ENCODE measurements around the gene SNAP47.

Gene SNAP47

DNA sequence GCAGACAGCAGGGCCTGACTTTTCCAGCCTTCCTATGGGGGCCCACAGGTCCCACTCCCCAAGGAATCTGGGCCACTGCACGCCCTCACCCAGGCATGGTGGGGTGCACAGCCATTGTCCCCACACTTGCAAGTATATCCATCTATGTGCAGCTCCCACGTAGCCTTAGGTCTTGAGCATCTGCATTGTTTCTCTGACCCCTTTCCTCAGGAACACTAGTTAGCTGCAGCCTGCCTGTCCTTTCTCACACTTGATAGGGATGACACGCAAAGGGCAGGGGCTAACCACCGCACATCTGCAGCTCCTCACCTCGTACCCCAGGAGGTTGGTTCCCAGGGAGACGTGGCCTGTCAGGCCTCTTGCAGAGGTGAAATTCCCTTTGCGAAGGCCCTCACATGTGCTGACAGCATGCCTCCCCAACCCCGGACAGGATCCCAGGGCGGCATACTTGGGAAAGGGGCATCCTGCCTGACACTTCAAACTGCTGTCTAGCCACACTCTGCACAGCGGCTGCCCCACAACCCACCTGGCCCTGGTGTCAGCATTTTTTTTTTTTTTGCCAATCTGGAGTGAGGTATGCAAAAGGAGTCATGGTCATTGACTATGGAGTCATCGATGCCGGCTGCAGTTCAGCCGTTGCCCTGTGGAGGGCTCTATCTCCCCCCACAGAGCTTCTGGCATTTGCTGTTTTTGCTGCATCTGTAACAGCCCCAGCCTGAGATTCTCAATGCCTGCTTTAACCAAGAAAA lies 5.2 kb upstream of the SNAP47 start:
- TF ChIP-seq RAD21 (IDR thresholded peaks at IDR 0.05; ENCODE audit: low read depth) (peak; percentile 50; the same call in 1 of the 2 replicates), FOXM1 (IDR thresholded peaks at IDR 0.05; ENCODE audit: borderline replicate concordance, low read depth) (no peak)

DNA sequence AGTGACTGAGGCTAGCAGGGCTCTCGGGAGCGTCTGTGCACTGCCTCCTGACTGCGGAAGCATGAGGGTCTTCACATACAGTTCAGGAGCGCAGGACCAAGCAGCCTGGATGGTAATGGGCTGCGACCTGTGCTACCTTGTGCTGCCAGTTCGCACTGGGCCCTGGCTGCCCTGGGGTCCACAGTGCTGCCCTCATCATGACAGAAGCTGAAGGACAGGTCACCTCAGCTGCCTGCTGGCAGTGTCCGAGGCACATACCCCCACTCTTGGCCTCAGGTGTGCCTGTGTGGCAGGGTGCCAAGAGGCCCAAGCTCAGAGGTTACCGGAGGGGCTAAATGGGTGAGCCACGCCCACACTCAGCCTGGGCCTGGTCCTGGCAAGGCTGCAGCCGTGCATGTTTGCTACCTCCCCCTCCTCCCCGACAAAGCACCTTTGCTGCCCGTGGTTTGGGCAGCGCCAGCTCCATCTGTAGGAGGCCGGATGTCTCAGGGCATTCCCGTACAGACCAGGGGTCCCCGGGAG lies 4.5 kb upstream of the SNAP47 start:
- TF ChIP-seq NFIC (IDR thresholded peaks at IDR 0.05) (peak; percentile 48; the same call in 1 of the 2 replicates), CREB1 (IDR thresholded peaks at IDR 0.05; ENCODE audit: low read depth) (no peak)

DNA sequence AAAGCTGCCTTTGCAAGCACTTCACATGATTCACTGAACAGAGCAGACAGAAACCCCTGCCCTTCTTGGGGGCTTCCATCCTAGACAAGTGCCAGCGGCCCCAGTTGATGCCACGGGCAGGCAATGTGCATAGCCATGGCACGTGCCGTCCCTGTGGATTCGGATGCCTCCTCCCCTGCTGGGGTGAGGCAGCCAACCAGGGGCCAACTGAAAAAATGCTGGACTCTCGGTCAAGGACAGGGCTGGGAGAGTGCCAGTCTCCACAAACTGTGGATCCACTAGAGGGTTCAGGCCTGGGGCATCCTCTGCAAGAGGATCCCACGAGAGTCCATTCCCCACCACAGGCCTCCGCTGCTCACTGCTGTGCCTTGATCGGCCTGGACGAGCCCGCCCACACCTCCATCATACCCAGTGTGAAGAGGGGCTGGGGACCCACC lies 4.0 kb upstream of the SNAP47 start:
- no peak for TF ChIP-seq TEAD4 (IDR thresholded peaks at IDR 0.05)
- no peak for TF ChIP-seq MAX (IDR thresholded peaks at IDR 0.05)
- no peak for TF ChIP-seq EGR1 (IDR thresholded peaks at IDR 0.05)
- TF ChIP-seq TAF1 (IDR thresholded peaks at IDR 0.05; ENCODE audit: low read depth), result no peak
- TF ChIP-seq FOXM1 (IDR thresholded peaks at IDR 0.05; ENCODE audit: borderline replicate concordance, low read depth), result no peak
- TF ChIP-seq YY1 (IDR thresholded peaks at IDR 0.05; ENCODE audit: low read depth), result no peak
- TF ChIP-seq ZBTB7A (IDR thresholded peaks at IDR 0.05; ENCODE audit: low read depth), result no peak
- no peak for TF ChIP-seq RAD21 (IDR thresholded peaks at IDR 0.05; ENCODE audit: low read depth)
- TF ChIP-seq CREB1 (IDR thresholded peaks at IDR 0.05; ENCODE audit: low read depth), result no peak
- TF ChIP-seq, protein P1, sequence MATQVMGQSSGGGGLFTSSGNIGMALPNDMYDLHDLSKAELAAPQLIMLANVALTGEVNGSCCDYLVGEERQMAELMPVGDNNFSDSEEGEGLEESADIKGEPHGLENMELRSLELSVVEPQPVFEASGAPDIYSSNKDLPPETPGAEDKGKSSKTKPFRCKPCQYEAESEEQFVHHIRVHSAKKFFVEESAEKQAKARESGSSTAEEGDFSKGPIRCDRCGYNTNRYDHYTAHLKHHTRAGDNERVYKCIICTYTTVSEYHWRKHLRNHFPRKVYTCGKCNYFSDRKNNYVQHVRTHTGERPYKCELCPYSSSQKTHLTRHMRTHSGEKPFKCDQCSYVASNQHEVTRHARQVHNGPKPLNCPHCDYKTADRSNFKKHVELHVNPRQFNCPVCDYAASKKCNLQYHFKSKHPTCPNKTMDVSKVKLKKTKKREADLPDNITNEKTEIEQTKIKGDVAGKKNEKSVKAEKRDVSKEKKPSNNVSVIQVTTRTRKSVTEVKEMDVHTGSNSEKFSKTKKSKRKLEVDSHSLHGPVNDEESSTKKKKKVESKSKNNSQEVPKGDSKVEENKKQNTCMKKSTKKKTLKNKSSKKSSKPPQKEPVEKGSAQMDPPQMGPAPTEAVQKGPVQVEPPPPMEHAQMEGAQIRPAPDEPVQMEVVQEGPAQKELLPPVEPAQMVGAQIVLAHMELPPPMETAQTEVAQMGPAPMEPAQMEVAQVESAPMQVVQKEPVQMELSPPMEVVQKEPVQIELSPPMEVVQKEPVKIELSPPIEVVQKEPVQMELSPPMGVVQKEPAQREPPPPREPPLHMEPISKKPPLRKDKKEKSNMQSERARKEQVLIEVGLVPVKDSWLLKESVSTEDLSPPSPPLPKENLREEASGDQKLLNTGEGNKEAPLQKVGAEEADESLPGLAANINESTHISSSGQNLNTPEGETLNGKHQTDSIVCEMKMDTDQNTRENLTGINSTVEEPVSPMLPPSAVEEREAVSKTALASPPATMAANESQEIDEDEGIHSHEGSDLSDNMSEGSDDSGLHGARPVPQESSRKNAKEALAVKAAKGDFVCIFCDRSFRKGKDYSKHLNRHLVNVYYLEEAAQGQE (IDR thresholded peaks at IDR 0.05; ENCODE audit: low read depth), result no peak
- TF ChIP-seq NFIC (IDR thresholded peaks at IDR 0.05), result no peak
- TF ChIP-seq EP300 (IDR thresholded peaks at IDR 0.05; ENCODE audit: borderline replicate concordance), result no peak
- TF ChIP-seq CEBPB (IDR thresholded peaks at IDR 0.05), result no peak
- TF ChIP-seq, protein P2, sequence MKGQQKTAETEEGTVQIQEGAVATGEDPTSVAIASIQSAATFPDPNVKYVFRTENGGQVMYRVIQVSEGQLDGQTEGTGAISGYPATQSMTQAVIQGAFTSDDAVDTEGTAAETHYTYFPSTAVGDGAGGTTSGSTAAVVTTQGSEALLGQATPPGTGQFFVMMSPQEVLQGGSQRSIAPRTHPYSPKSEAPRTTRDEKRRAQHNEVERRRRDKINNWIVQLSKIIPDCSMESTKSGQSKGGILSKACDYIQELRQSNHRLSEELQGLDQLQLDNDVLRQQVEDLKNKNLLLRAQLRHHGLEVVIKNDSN (IDR thresholded peaks at IDR 0.05), result no peak
- TF ChIP-seq TCF12 (IDR thresholded peaks at IDR 0.05; ENCODE audit: low read depth), result no peak

DNA sequence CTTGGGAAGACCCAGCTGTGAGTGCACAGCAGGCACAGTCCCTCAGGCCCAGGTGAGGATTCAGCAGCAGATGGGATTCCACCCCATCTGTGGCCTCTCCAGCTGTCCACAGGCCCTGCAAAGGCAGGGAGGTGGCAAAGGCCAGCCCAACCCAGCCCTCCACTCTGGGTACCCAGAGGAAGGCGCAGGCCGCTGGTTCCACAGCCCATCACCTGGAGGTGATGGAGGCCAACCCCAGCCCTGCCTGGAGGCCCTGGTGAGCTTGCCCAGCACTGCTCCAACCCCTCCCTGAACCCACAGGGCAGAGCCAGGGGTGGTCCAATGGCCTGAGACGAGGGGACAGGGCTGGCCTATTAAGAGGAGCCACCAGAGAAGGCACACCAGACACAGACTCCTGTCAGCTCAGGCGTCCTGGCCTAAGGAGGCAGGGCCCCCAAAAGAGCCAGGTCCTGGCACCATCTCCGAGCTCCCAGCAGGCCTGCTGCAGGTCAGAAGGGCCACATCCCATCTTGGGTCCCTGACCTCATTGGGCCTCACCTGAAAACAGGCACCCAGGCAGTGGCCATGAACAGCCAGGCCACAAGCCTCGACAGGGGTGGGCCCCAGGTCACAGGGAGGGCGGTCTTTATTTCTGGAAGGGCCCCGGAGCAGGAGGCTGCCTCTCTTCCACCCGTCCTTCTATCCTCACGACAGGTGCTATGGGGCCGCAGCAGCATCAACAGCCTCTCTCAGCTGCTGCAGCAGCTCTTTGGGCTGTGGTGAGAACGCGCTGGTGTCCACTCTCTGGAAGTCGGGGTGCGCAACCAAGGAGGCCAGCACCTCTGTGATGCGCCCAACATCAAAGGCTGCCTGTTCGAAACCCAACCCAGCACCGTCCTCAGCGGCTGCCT lies 3.3 kb upstream of the SNAP47 start:
- TF ChIP-seq CREB1 (IDR thresholded peaks at IDR 0.05; ENCODE audit: low read depth) (no peak), RAD21 (IDR thresholded peaks at IDR 0.05; ENCODE audit: low read depth) (no peak), FOXM1 (IDR thresholded peaks at IDR 0.05; ENCODE audit: borderline replicate concordance, low read depth) (no peak), TAF1 (IDR thresholded peaks at IDR 0.05; ENCODE audit: low read depth) (no peak), TCF12 (IDR thresholded peaks at IDR 0.05; ENCODE audit: low read depth) (no peak), TEAD4 (IDR thresholded peaks at IDR 0.05) (no peak), MAX (IDR thresholded peaks at IDR 0.05) (no peak), NFIC (IDR thresholded peaks at IDR 0.05) (no peak), EGR1 (IDR thresholded peaks at IDR 0.05) (no peak), ZBTB7A (IDR thresholded peaks at IDR 0.05; ENCODE audit: low read depth) (no peak), CEBPB (IDR thresholded peaks at IDR 0.05) (no peak), YY1 (IDR thresholded peaks at IDR 0.05; ENCODE audit: low read depth) (no peak), EP300 (IDR thresholded peaks at IDR 0.05; ENCODE audit: borderline replicate concordance) (no peak)
- TF ChIP-seq, protein P1 (IDR thresholded peaks at IDR 0.05; ENCODE audit: low read depth), result no peak
- TF ChIP-seq, protein P2 (IDR thresholded peaks at IDR 0.05), result no peak

GRCh38 chr1:227732586-227733308 lies 2.5 kb upstream of the SNAP47 start:
- TF ChIP-seq MAX (IDR thresholded peaks at IDR 0.05), result no peak
